OCI-LY1 (cell line): ENCODE measurements around the gene FBXW12.

Experiments used
- H2AFZ ChIP-seq: fragments of 200-600 bp; sonication (generic), shearing (Covaris generic); 2 replicates; pipeline ENCODE4 v1.6.0; 2014; ENCODE audit warnings: antibody characterized with exemption, mild to moderate bottlenecking, low read length
- H3F3A ChIP-seq: fragments of 200-600 bp; sonication (generic), shearing (Covaris generic); 2 replicates; pipeline ENCODE4 v1.6.0; 2014; ENCODE audit warnings: mild to moderate bottlenecking, antibody characterized with exemption, low read length, moderate library complexity; ENCODE audit not compliant: insufficient read depth
- H3K27ac ChIP-seq: fragments of 200-600 bp; sonication (generic); 2 replicates; pipeline ENCODE4 v1.5.1; 2014; ENCODE audit warnings: low read length, mixed run types, mild to moderate bottlenecking, low read depth; ENCODE audit not compliant: poor library complexity, severe bottlenecking
- H3K27me3 ChIP-seq: fragments of 200-600 bp; sonication (generic); 2 replicates; pipeline ENCODE4 v1.6.0; 2014; ENCODE audit warnings: antibody characterized with exemption, mild to moderate bottlenecking, low read length, moderate library complexity; ENCODE audit not compliant: insufficient read depth
- H3K36me3 ChIP-seq: fragments of 200-600 bp; sonication (generic); 2 replicates; pipeline ENCODE4 v1.6.1; 2014; ENCODE audit warnings: mild to moderate bottlenecking, antibody characterized with exemption, low read length, moderate library complexity, mixed read lengths; ENCODE audit not compliant: insufficient read depth
- H3K4me1 ChIP-seq: fragments of 200-600 bp; sonication (generic); 2 replicates; pipeline ENCODE4 v1.5.1; 2014; ENCODE audit warnings: mild to moderate bottlenecking, low read length, moderate library complexity; ENCODE audit not compliant: insufficient read depth, severe bottlenecking
- H3K4me2 ChIP-seq: fragments of 200-600 bp; sonication (generic), shearing (Covaris generic); 2 replicates; pipeline ENCODE4 v1.6.1; 2014; ENCODE audit warnings: low read length
- H3K4me3 ChIP-seq: fragments of 200-600 bp; sonication (generic); 2 replicates; pipeline ENCODE4 v1.5.1; 2014; ENCODE audit warnings: low read length, low read depth, mild to moderate bottlenecking, mixed read lengths; ENCODE audit not compliant: poor library complexity, severe bottlenecking
- H3K79me2 ChIP-seq: fragments of 200-600 bp; shearing (Covaris generic); 2 replicates; pipeline ENCODE4 v1.6.1; 2016; ENCODE audit warnings: mixed run types, low read length, mixed read lengths; ENCODE audit not compliant: insufficient read depth
- H3K9ac ChIP-seq: fragments of 200-600 bp; sonication (generic), shearing (Covaris generic); 2 replicates; pipeline ENCODE4 v1.6.1; 2014; ENCODE audit warnings: mild to moderate bottlenecking, low read length, mixed read lengths
- H3K9me2 ChIP-seq: fragments of 200-600 bp; sonication (generic), shearing (Covaris generic); 2 replicates; pipeline ENCODE4 v1.6.1; 2014; ENCODE audit warnings: low read depth, mild to moderate bottlenecking, low read length, mixed read lengths
- H3K9me3 ChIP-seq: fragments of 200-600 bp; shearing (Covaris generic); 2 replicates; pipeline ENCODE4 v1.6.1; 2014; ENCODE audit warnings: low read length, mixed read lengths
- H4K20me1 ChIP-seq: fragments of 200-600 bp; sonication (generic), shearing (Covaris generic); 2 replicates; pipeline ENCODE4 v1.6.0; 2016; ENCODE audit warnings: mild to moderate bottlenecking, low read length; ENCODE audit not compliant: insufficient read depth
- CTCF ChIP-seq: fragments of 200-600 bp; sonication (generic), shearing (Covaris generic); IDR thresholded peaks from 2 replicates; pipeline ENCODE4 v1.5.1; 2017; ENCODE audit warnings: mild to moderate bottlenecking, antibody characterized with exemption, low read length, moderate library complexity, mixed read lengths
- EZH2 ChIP-seq: fragments of 200-600 bp; sonication (generic), shearing (Covaris generic); IDR thresholded peaks from 2 replicates; pipeline ENCODE4 v1.8.0; 2017; ENCODE audit warnings: borderline replicate concordance, mixed run types, mild to moderate bottlenecking, antibody characterized with exemption, low read length, moderate library complexity, mixed read lengths

FBXW12 gene

GRCh38 chr3:48436855-48437254 is 64.8 kb downstream of the FBXW12 start:
- Histone ChIP-seq H4K20me1 (no peaks in the 10 kb centered on the region), H2AFZ (no peak overlapping the region), H3K9ac (no peak overlapping the region), H3K36me3 (peaks cover 38% of the 10 kb centered on the region), H3K9me2 (no peaks in the 10 kb centered on the region), H3K27ac (peak overlapping the region; percentile 15), H3K79me2 (peaks cover 15% of the 10 kb centered on the region), H3K27me3 (no peaks in the 10 kb centered on the region), H3K9me3 (no peaks in the 10 kb centered on the region), H3K4me1 (peaks cover 47% of the 10 kb centered on the region), H3F3A (no peaks in the 10 kb centered on the region), H3K4me2 (no peak overlapping the region; the same call in 1 of the 2 replicates), H3K4me3 (no peak overlapping the region)
- TF ChIP-seq CTCF (no peak), EZH2 (no peak)

- Histone ChIP-seq H3F3A (no peaks in the 10 kb centered on the region), H2AFZ (no peak overlapping the region), H3K9me2 (no peaks in the 10 kb centered on the region), H3K9ac (no peak overlapping the region), H4K20me1 (no peaks in the 10 kb centered on the region), H3K4me1 (peaks cover 51% of the 10 kb centered on the region), H3K9me3 (no peaks in the 10 kb centered on the region), H3K27ac (no peak overlapping the region), H3K79me2 (peaks cover 19% of the 10 kb centered on the region), H3K27me3 (no peaks in the 10 kb centered on the region), H3K36me3 (peaks cover 37% of the 10 kb centered on the region), H3K4me3 (no peak overlapping the region), H3K4me2 (no peak overlapping the region)
- no peak for TF ChIP-seq EZH2
- TF ChIP-seq CTCF: no peak
These were observed 65.8 kb downstream of the FBXW12 start for GRCh38 chr3:48437812-48438211.

GRCh38 chr3:48439820-48440589 is 68.0 kb downstream of the FBXW12 start, which contains the start of the genes CCDC51 and TMA7:
CCDC51 (minus strand) TSS chr3:48440119; CDS start chr3:48435128, 4,991 bp downstream.
TMA7 (plus strand) TSS chr3:48440257; CDS start chr3:48440297, 40 bp downstream.
- Histone ChIP-seq H4K20me1 (no peaks in the 10 kb centered on the region), H3K9me3 (no peaks in the 10 kb centered on the region), H3K4me3 (peak within 1 kb of the TSS; percentile 80), H3K9me2 (no peaks in the 10 kb centered on the region), H3K4me2 (peak within 1 kb of the TSS; percentile 78), H3F3A (no peaks in the 10 kb centered on the region), H3K4me1 (peaks cover 51% of the 10 kb centered on the region), H3K27ac (peak within 1 kb of the TSS; percentile 55), H3K9ac (peak within 1 kb of the TSS; percentile 83), H2AFZ (no peak within 1 kb of the TSS), H3K36me3 (peaks cover 34% of the 10 kb centered on the region), H3K27me3 (no peaks in the 10 kb centered on the region), H3K79me2 (peaks cover 19% of the 10 kb centered on the region)
- TF ChIP-seq CTCF (no peak; the same call in 1 of the 2 replicates), EZH2 (no peak)
